Activated naive CD8-positive, alpha-beta T cell treated with anti-CD3 and anti-CD28 coated beads for 36 hours (primary cell): ENCODE data around the gene TRPM8. TPM values are rescaled to one million over a fixed set of nuclear protein-coding genes. Genes with fewer than 3 reads are reported as not detected.
"Not testable (repeated sequence)": the region's sequence is repeated elsewhere in the genome, so short reads cannot be mapped to it uniquely, and the experiment has no call there.

Source experiments
- DNase-seq: peaks from one replicate; pipeline ENCODE4 v3.0.0; 2021
- H3K27ac Mint-ChIP-seq: one replicate; pipeline ENCODE4 v1.8.0; 2022; ENCODE audit warnings: mild to moderate bottlenecking, moderate library complexity, mixed read lengths
- H3K27me3 Mint-ChIP-seq: one replicate; pipeline ENCODE4 v1.8.0; 2022; ENCODE audit warnings: mild to moderate bottlenecking, mixed read lengths
- H3K36me3 Mint-ChIP-seq: one replicate; pipeline ENCODE4 v1.8.0; 2021; ENCODE audit warnings: mild to moderate bottlenecking, mixed read lengths
- H3K4me1 Mint-ChIP-seq: one replicate; pipeline ENCODE4 v1.8.0; 2021; ENCODE audit warnings: mixed read lengths
- H3K4me3 Mint-ChIP-seq: one replicate; pipeline ENCODE4 v1.8.0; 2022; ENCODE audit warnings: mild to moderate bottlenecking, moderate library complexity, mixed read lengths
- H3K9me3 Mint-ChIP-seq: one replicate; pipeline ENCODE4 v1.8.0; 2022; ENCODE audit warnings: mixed read lengths
- total RNA-seq, 2 experiments: library from RNA; stranded (reverse); gene quantifications; one replicate each; pipeline ENCODE4 v1.2.3, GENCODE V29; 2021

The TRPM8 gene
- total RNA-seq, 2 experiments from 2014 or later, result not detected

DNA sequence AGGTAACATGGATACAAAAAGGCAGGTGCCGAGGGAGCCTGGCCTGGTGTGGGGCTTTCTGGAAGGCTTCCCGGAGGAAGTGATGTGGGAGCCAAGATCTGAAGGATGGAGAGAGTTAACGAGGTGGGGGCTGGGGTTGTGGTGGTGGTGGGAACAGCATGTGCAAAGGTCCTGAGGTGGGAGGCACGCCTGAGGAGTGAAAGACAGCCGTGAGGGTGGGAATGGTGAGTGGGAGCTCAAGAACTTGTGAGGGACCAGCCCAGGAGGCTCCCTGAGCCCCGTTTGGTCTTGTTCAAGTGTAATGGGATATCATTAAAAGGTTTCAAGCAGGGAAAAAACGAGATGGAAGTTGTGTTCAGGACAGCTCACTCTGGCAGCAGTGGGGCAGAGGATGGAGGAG is 35.2 kb downstream of the TRPM8 start:
- Mint-ChIP-seq H3K27ac (no peak overlapping the region), H3K36me3 (no peaks in the 10 kb centered on the region), H3K4me1 (no peaks in the 10 kb centered on the region), H3K9me3 (no peaks in the 10 kb centered on the region), H3K4me3 (no peak overlapping the region), H3K27me3 (peaks cover 29% of the 10 kb centered on the region)
- DNase-seq, result no peak

- Mint-ChIP-seq H3K4me3 (no peak overlapping the region), H3K4me1 (no peaks in the 10 kb centered on the region), H3K36me3 (no peaks in the 10 kb centered on the region), H3K27me3 (peaks cover 29% of the 10 kb centered on the region), H3K27ac (no peak overlapping the region), H3K9me3 (no peaks in the 10 kb centered on the region)
- no peak for DNase-seq
These were observed 36.1 kb downstream of the TRPM8 start for GRCh38 chr2:233953087-233953801.

- DNase-seq, result no peak
- Mint-ChIP-seq H3K4me3 (no peak overlapping the region), H3K27ac (no peak overlapping the region), H3K9me3 (no peaks in the 10 kb centered on the region), H3K4me1 (no peaks in the 10 kb centered on the region), H3K27me3 (peaks cover 6% of the 10 kb centered on the region), H3K36me3 (no peaks in the 10 kb centered on the region)
These were observed 43.0 kb downstream of the TRPM8 start for GRCh38 chr2:233960203-233960602.

- no peak for DNase-seq
- Mint-ChIP-seq H3K27me3 (no peaks in the 10 kb centered on the region), H3K36me3 (no peaks in the 10 kb centered on the region), H3K9me3 (no peaks in the 10 kb centered on the region), H3K4me1 (no peaks in the 10 kb centered on the region), H3K27ac (no peak overlapping the region), H3K4me3 (no peak overlapping the region)
These were observed 44.7 kb downstream of the TRPM8 start for GRCh38 chr2:233961905-233962304.

DNA sequence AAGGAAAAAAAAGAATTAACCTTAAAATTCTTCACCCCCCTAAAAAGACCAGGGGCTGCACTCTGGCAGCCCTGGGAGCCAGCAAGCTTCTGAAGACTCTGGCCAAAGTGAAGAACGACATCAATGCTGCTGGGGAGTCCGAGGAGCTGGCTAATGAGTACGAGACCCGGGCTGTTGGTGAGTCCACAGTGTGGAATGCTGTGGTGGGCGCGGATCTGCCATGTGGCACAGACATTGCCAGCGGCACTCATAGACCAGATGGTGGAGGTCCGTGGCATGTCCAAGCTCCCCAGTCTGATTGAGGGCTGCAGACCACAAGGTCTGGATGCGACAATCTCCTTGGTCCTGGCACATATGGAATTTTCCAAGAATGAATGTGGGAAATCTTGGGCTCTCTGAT is 47.4 kb downstream of the TRPM8 start:
- Mint-ChIP-seq H3K9me3 (no peaks in the 10 kb centered on the region), H3K4me3 (no peak overlapping the region), H3K36me3 (no peaks in the 10 kb centered on the region), H3K27ac (no peak overlapping the region), H3K27me3 (no peaks in the 10 kb centered on the region), H3K4me1 (peaks cover 5% of the 10 kb centered on the region)
- DNase-seq, result no peak

GRCh38 chr2:233965032-233965603 is 47.9 kb downstream of the TRPM8 start:
- no peak for DNase-seq
- H3K27ac Mint-ChIP-seq, result no peak overlapping the region

GRCh38 chr2:233965646-233966045 is 48.5 kb downstream of the TRPM8 start:
- not testable (repeated sequence) for DNase-seq, H3K4me3 Mint-ChIP-seq, H3K36me3 Mint-ChIP-seq, H3K9me3 Mint-ChIP-seq, H3K27ac Mint-ChIP-seq, H3K4me1 Mint-ChIP-seq, H3K27me3 Mint-ChIP-seq

More at GRCh38 chr2:233965032-233965603, 47.9 kb downstream of the TRPM8 start:
- H3K27me3 Mint-ChIP-seq, result no peaks in the 10 kb centered on the region
- H3K4me1 Mint-ChIP-seq, result peaks cover 5% of the 10 kb centered on the region
- H3K4me3 Mint-ChIP-seq, result no peak overlapping the region
- H3K9me3 Mint-ChIP-seq, result no peaks in the 10 kb centered on the region
- no peaks in the 10 kb centered on the region for H3K36me3 Mint-ChIP-seq

DNA sequence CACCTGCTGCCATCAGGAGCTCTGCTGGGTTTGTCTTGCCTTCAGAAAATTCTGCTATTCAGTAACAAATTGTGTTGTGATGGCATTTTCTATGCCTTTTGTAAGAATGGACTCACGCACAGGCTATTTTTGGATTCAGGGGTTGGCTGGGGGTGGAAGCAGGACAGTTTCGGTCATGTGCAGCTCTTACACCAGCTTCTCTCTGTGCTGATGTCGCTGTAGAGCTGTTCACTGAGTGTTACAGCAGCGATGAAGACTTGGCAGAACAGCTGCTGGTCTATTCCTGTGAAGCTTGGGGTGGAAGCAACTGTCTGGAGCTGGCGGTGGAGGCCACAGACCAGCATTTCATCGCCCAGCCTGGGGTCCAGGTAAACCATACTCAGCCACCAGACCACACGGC is 49.2 kb downstream of the TRPM8 start:
- no peaks in the 10 kb centered on the region for H3K36me3 Mint-ChIP-seq
- no peak for DNase-seq
- no peak overlapping the region for H3K4me3 Mint-ChIP-seq
- no peaks in the 10 kb centered on the region for H3K27me3 Mint-ChIP-seq
- peaks cover 5% of the 10 kb centered on the region for H3K4me1 Mint-ChIP-seq
- H3K27ac Mint-ChIP-seq, result no peak overlapping the region
- H3K9me3 Mint-ChIP-seq, result no peaks in the 10 kb centered on the region

- Mint-ChIP-seq H3K27me3 (no peaks in the 10 kb centered on the region), H3K36me3 (no peaks in the 10 kb centered on the region), H3K4me3 (no peak overlapping the region), H3K27ac (no peak overlapping the region), H3K4me1 (peaks cover 5% of the 10 kb centered on the region), H3K9me3 (no peaks in the 10 kb centered on the region)
- DNase-seq, result no peak
These were observed 50.0 kb downstream of the TRPM8 start for GRCh38 chr2:233967164-233967563.

DNA sequence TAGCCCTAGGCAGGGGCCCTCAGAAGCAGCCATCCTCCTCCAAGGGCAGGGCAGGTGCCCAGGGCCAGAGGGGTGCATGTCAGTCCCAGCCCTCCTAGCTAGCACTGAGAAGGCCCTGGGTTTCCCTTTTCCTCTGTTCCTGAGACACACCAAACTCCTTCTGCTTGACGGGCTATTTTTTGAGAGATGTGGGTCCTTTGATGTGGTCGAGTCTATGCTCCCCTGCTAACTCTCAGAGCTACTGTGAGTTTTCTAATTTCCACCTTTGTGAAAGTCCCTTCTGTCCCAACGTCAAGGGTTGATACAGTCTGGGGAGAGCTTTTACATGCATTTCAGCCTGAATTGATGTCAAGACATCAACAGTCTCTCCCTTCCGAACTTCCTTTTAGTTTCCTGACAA is 51.4 kb downstream of the TRPM8 start:
- Mint-ChIP-seq H3K4me1 (peaks cover 5% of the 10 kb centered on the region), H3K4me3 (no peak overlapping the region), H3K36me3 (no peaks in the 10 kb centered on the region), H3K27me3 (no peaks in the 10 kb centered on the region), H3K27ac (no peak overlapping the region), H3K9me3 (no peaks in the 10 kb centered on the region)
- DNase-seq, result no peak

GRCh38 chr2:233972460-233972859 is 55.3 kb downstream of the TRPM8 start:
- H3K27me3 Mint-ChIP-seq, H3K4me3 Mint-ChIP-seq, DNase-seq, H3K27ac Mint-ChIP-seq, H3K36me3 Mint-ChIP-seq, H3K9me3 Mint-ChIP-seq: not testable (repeated sequence)
- H3K4me1 Mint-ChIP-seq, result peaks cover 10% of the 10 kb centered on the region

- Mint-ChIP-seq H3K27ac (no peak overlapping the region), H3K27me3 (no peaks in the 10 kb centered on the region), H3K36me3 (no peaks in the 10 kb centered on the region), H3K4me1 (peaks cover 10% of the 10 kb centered on the region), H3K9me3 (no peaks in the 10 kb centered on the region), H3K4me3 (no peak overlapping the region)
- no peak for DNase-seq
These were observed 55.9 kb downstream of the TRPM8 start for GRCh38 chr2:233972941-233973575.

- no peaks in the 10 kb centered on the region for H3K9me3 Mint-ChIP-seq
- no peak for DNase-seq
- H3K4me1 Mint-ChIP-seq, result peaks cover 14% of the 10 kb centered on the region
- H3K36me3 Mint-ChIP-seq, result no peaks in the 10 kb centered on the region
- H3K27ac Mint-ChIP-seq, result no peak overlapping the region
- no peaks in the 10 kb centered on the region for H3K27me3 Mint-ChIP-seq
- no peak overlapping the region for H3K4me3 Mint-ChIP-seq
These were observed 56.6 kb downstream of the TRPM8 start for GRCh38 chr2:233973786-233974185.

- no peaks in the 10 kb centered on the region for H3K27me3 Mint-ChIP-seq
- no peak overlapping the region for H3K4me3 Mint-ChIP-seq
- H3K4me1 Mint-ChIP-seq, result peaks cover 16% of the 10 kb centered on the region
- H3K36me3 Mint-ChIP-seq, result no peaks in the 10 kb centered on the region
- H3K27ac Mint-ChIP-seq, result no peak overlapping the region
- DNase-seq, result peak; percentile 23
- no peaks in the 10 kb centered on the region for H3K9me3 Mint-ChIP-seq
These were observed 57.4 kb downstream of the TRPM8 start for GRCh38 chr2:233974530-233975071.

GRCh38 chr2:233976087-233976486 is 58.9 kb downstream of the TRPM8 start:
- H3K4me3 Mint-ChIP-seq, result no peak overlapping the region
- no peaks in the 10 kb centered on the region for H3K36me3 Mint-ChIP-seq
- H3K4me1 Mint-ChIP-seq, result peaks cover 16% of the 10 kb centered on the region
- H3K9me3 Mint-ChIP-seq, result no peaks in the 10 kb centered on the region
- H3K27ac Mint-ChIP-seq, result no peak overlapping the region
- no peak for DNase-seq
- H3K27me3 Mint-ChIP-seq, result no peaks in the 10 kb centered on the region
